Hepatocyte (in vitro differentiated cells): Measurements from ENCODE around the gene SLC9A4.
A peak's percentile ranks its signal among the peaks of the same experiment; 100 is the strongest.

ENCODE experiments used
- EZH2 ChIP-seq: fragments of 200-600 bp; sonication (generic); IDR thresholded peaks from 2 replicates; pipeline ENCODE4 v1.6.1; 2016; ENCODE audit warnings: antibody characterized with exemption, mild to moderate bottlenecking, borderline replicate concordance
- EZH2phosphoT487 ChIP-seq: fragments of 200-600 bp; sonication (generic); IDR thresholded peaks from one replicate; pipeline ENCODE4 v1.6.1; 2018; ENCODE audit warnings: antibody characterized with exemption, mild to moderate bottlenecking, low read depth, moderate library complexity; ENCODE audit not compliant: unreplicated experiment, severe bottlenecking
- TF ChIP-seq, protein P1 (sequence below): fragments of 200-600 bp; sonication (generic); IDR thresholded peaks from 2 replicates; pipeline ENCODE4 v1.5.1; 2016; ENCODE audit warnings: antibody characterized with exemption, mild to moderate bottlenecking; ENCODE audit not compliant: poor library complexity

DNA sequence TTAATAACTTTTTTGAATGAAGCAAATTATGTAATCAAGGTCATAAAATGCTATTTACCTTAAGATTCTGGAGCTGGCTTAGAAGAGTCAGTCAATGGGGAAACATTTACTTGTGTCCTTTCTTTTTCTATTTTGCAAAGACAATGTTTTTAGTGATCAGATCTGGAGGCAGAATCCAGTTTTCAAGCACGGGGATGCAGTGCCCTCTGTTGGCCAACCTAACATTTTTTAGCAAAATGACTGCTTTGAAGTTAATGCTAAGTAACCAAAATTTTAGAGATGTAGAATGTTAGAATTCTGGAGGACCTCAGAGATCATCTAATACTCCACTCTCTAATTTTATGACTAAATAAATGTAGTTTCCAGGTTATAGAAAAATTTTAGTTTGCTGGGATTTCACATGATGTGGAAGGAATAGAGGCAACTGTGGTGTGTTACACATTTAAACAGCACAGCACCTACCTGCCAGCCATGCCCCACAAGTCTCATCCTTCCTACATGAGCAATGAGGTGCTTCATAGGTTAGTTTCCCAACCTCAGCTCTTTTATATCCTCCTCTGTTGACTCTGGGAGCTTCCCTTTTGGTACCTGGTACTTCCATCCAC, 23.6 kb upstream of the SLC9A4 start:
- TF ChIP-seq, protein P1, sequence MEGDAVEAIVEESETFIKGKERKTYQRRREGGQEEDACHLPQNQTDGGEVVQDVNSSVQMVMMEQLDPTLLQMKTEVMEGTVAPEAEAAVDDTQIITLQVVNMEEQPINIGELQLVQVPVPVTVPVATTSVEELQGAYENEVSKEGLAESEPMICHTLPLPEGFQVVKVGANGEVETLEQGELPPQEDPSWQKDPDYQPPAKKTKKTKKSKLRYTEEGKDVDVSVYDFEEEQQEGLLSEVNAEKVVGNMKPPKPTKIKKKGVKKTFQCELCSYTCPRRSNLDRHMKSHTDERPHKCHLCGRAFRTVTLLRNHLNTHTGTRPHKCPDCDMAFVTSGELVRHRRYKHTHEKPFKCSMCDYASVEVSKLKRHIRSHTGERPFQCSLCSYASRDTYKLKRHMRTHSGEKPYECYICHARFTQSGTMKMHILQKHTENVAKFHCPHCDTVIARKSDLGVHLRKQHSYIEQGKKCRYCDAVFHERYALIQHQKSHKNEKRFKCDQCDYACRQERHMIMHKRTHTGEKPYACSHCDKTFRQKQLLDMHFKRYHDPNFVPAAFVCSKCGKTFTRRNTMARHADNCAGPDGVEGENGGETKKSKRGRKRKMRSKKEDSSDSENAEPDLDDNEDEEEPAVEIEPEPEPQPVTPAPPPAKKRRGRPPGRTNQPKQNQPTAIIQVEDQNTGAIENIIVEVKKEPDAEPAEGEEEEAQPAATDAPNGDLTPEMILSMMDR, result peak; percentile 80
- TF ChIP-seq EZH2phosphoT487, result no peak
- no peak for TF ChIP-seq EZH2
